ENCODE results near the gene SMAP1. TPM values are rescaled to one million over a fixed set of nuclear protein-coding genes. Genes with fewer than 3 reads are reported as not detected.

The SMAP1 gene
- total RNA-seq, 4 donors from 2014 or later = 29.4 to 36.6 (median 35.8) TPM

GRCh38 chr6:70673054-70673453 is 5.4 kb downstream of the SMAP1 start:
- no peak for TF ChIP-seq POLR2A (IDR thresholded peaks at IDR 0.05)
- no peak for TF ChIP-seq CTCF (IDR thresholded peaks at IDR 0.05 in 4 of 5, conservative IDR thresholded peaks at IDR 0.05 in 1 of 5)
- Histone ChIP-seq H3K9me3 (no peaks in the 10 kb centered on the region), H3K27me3 (no peaks in the 10 kb centered on the region), H3K4me1 (peaks cover 51 to 55% of the 10 kb centered on the region in 2 donors), H3K36me3 (no peaks in the 10 kb centered on the region), H3K27ac (peak overlapping the region; percentile 42 to 54 (median 50)), H3K4me3 (no peak overlapping the region)
- ATAC-seq = no peak
- intact Hi-C loops (cut with DNase I; ENCODE audit: low total_unique reads) = no loop called here
- DNase-seq = no peak
- in situ Hi-C loops (cut with MboI; ENCODE audit: low sequenced_read_pairs in 4 of 4) = loop anchor here in 2 of 4 donors (10.0 to 25.0 kb wide), 2 partner anchors 118 to 739 kb away; no protein-coding TSS in a partner anchor

- DNase-seq (no peak), ATAC-seq (peak in 1 of 2 donors; percentile 68)
- no peak for TF ChIP-seq CTCF (IDR thresholded peaks at IDR 0.05 in 4 of 5, conservative IDR thresholded peaks at IDR 0.05 in 1 of 5)
- no peak for TF ChIP-seq POLR2A (IDR thresholded peaks at IDR 0.05)
- H3K4me1 ChIP-seq = peaks cover 52 to 54% of the 10 kb centered on the region in 2 donors
- no peaks in the 10 kb centered on the region for H3K9me3 ChIP-seq
- no peaks in the 10 kb centered on the region for H3K27me3 ChIP-seq
- peak overlapping the region; percentile 42 to 54 (median 50) for H3K27ac ChIP-seq
- no peak overlapping the region for H3K4me3 ChIP-seq
- intact Hi-C loops (cut with DNase I; ENCODE audit: low total_unique reads) (no loop called here), in situ Hi-C loops (cut with MboI; ENCODE audit: low sequenced_read_pairs in 4 of 4) (loop anchor here in 2 of 4 donors (10.0 to 25.0 kb wide), 2 partner anchors 119 to 739 kb away; no protein-coding TSS in a partner anchor)
- no peaks in the 10 kb centered on the region for H3K36me3 ChIP-seq
These were observed 5.9 kb downstream of the SMAP1 start for GRCh38 chr6:70673601-70674000.

- no peaks in the 10 kb centered on the region for H3K27me3 ChIP-seq
- H3K27ac ChIP-seq = peak overlapping the region in 1 of 4 donors; percentile 11
- in situ Hi-C loops (cut with MboI; ENCODE audit: low sequenced_read_pairs in 4 of 4) = loop anchor here in 1 of 4 donors (10.0 kb wide), 1 partner anchor 121 kb away; no protein-coding TSS in a partner anchor
- no peaks in the 10 kb centered on the region for H3K9me3 ChIP-seq
- intact Hi-C loops (cut with DNase I; ENCODE audit: low total_unique reads) = no loop called here
- H3K36me3 ChIP-seq = no peaks in the 10 kb centered on the region
- peaks cover 45 to 46% of the 10 kb centered on the region in 2 donors for H3K4me1 ChIP-seq
- no peak for DNase-seq
- H3K4me3 ChIP-seq = no peak overlapping the region
- TF ChIP-seq POLR2A (IDR thresholded peaks at IDR 0.05) (no peak), CTCF (IDR thresholded peaks at IDR 0.05 in 4 of 5, conservative IDR thresholded peaks at IDR 0.05 in 1 of 5) (no peak)
- no peak for ATAC-seq
These were observed 8.1 kb downstream of the SMAP1 start for GRCh38 chr6:70675822-70676221.

- no peak for ATAC-seq
- in situ Hi-C loops (cut with MboI; ENCODE audit: low sequenced_read_pairs in 4 of 4) = loop anchor here in 1 of 4 donors (10.0 kb wide), 1 partner anchor 122 kb away; no protein-coding TSS in a partner anchor
- Histone ChIP-seq H3K4me3 (no peak overlapping the region), H3K4me1 (peaks cover 45% of the 10 kb centered on the region in 2 donors), H3K27me3 (no peaks in the 10 kb centered on the region), H3K36me3 (no peaks in the 10 kb centered on the region), H3K9me3 (no peaks in the 10 kb centered on the region), H3K27ac (peak overlapping the region in 1 of 4 donors; percentile 11)
- DNase-seq = no peak
- TF ChIP-seq CTCF (IDR thresholded peaks at IDR 0.05 in 4 of 5, conservative IDR thresholded peaks at IDR 0.05 in 1 of 5) = no peak
- TF ChIP-seq POLR2A (IDR thresholded peaks at IDR 0.05) = no peak
- intact Hi-C loops (cut with DNase I; ENCODE audit: low total_unique reads) = no loop called here
These were observed 9.1 kb downstream of the SMAP1 start for GRCh38 chr6:70676821-70677220.
